Stimulated activated CD8-positive, alpha-beta memory T cell treated with anti-CD3 and anti-CD28 coated beads, Interleukin-12 subunit alpha, Interleukin-12 subunit beta, amount 100 ng/mL, for 24 hours (primary cell): ENCODE measurements around the gene KDM3A.
"Not testable (repeated sequence)": the region's sequence is repeated elsewhere in the genome, so short reads cannot be mapped to it uniquely, and the experiment has no call there.

ENCODE experiments used
- DNase-seq: peaks from one replicate; pipeline ENCODE4 v3.0.0-alpha.2; 2020; ENCODE audit errors: extremely low read depth

KDM3A gene

DNA sequence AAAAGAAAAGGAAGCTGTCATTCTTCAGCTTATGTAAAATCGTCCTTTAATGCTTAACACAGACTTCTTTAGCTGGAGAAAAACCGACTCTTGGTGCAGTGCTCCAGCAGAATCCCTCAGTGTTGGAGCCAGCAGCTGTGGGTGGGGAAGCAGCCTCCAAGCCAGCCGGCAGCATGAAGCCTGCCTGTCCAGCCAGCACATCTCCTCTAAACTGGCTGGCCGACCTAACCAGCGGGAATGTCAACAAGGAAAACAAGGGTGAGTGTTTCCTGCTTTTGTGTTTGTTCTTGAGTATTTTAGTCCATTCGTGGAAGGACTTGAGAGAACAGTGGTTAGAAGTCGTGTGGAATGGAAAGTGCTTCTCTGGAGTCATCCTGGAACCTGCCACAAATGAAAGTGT is 38.9 kb downstream of the KDM3A start:
- DNase-seq: no peak

DNA sequence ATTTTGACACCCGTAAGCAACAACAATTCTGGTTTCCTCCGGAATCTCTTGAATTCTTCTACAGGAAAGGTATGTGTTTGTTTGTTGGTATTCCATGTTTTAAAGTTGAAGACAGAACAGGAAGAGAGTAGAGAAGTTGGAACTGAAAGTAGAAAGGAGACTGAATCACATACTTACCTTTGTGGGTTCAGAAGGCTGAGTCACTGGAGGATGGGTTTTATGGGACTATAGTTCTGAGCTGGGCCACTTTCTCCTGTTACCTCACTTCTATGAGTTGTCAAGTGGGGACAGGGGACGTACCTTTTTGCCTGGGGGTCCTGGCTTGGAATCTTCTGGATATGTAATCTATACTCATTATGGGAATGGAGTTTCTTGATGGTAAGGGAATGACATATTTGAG is 40.9 kb downstream of the KDM3A start:
- DNase-seq: no peak

DNA sequence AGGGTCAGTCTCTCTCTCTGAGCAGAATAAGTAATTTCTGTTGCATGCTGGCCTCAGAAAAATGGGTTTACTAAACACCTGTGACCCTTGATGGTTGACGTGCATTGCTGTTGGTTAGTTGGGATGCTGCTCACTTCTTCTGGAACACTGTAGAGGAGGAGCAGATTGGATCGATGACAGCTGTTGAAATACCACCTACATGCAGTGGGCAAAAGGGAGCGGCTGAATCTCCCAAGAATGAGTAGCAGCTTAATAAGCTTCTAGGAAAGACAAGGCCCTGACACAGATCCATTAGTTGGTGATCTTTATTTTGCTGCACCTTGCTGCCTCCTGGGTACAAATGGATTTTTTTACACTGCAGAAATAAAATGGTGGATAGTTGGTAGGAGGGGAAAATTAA is 43.2 kb downstream of the KDM3A start:
- no peak for DNase-seq

DNA sequence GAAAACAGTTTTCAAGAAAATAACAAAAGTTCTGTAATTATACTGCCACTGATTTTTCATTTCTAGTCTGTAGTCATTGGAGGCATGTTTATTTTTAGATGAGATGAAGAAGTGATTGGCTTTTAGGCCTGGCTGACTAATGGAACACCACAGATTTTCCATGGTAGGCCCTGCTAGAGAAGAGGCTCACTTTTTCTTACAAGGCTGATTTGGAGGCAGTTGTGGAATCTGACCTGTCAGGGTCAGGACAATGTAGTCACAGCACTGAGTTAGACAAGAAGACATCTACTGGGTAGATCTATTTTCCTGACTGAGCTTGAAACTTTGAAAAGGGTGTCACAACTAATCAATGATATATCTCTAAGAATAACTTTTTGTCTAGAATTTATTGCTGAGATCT is 43.9 kb downstream of the KDM3A start:
- no peak for DNase-seq

DNA sequence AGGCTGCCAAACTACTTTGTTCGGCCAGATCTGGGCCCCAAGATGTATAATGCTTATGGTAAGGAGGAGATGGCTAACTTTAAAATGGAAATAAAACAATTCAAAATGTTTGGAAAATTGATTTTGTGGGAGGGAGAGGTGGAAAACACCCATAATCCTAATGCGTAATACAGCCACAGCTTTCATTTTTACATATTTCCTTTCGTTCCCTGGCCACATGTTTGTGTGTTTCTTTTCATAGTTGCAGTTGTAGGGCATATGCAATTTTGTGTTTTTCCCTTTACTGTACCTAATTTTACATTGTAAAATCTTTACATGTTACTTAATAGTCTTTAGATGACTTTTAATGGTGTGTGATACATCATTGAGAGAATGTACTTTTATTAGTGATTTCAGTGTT is 44.6 kb downstream of the KDM3A start:
- DNase-seq: no peak

DNA sequence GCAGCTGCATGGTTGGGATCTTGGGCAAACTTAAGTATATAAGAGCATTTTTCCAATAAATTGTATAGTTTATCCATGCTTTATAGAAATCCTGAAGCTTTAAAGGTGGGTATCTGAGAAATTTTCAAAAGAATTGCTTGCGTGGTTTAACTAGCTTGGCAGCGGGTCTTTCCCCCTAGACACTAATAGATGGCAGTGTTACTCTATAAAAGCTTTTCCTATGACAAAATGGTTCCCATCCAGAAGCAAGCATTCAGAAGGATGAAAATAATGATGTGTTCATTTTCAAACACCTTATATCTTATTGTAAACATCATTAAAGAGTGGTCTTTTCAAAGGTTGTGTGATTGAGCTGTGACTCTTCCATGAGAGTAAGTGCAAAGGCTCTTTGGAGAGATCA is 45.9 kb downstream of the KDM3A start:
- no peak for DNase-seq

DNA sequence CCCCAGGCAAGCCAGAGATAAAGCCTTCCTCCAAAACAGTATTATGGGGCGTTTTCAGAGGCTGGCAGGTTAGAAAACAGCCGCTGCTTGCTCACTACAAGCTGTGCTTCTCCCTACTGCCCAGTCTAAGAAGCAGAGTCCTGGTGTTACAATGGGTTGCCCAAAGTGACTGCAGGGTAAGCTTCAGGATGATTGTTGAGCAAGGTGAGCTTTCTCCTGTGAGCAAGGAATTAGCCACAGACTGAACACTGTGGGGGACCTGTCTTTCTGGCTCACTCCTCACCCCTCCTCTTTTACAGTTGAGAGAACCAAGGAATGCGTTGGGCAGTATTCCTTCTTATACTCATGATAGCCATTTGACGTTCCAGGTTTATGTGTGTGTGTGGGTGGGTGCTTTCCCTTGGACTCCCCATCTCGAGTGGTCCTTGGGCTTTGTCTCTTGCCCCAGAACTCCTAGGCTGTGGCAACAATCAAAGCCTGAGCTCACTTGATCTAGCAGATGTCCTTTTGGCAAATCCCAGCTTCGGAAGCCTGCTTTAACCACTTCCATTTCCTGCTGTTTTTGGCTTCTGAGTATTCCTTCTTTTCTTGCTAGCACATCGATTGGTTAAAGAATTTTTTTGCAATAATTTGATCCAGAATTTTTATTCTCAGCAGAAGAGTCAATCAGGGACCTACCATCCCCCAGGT is 47.5 kb downstream of the KDM3A start:
- no peak for DNase-seq

DNA sequence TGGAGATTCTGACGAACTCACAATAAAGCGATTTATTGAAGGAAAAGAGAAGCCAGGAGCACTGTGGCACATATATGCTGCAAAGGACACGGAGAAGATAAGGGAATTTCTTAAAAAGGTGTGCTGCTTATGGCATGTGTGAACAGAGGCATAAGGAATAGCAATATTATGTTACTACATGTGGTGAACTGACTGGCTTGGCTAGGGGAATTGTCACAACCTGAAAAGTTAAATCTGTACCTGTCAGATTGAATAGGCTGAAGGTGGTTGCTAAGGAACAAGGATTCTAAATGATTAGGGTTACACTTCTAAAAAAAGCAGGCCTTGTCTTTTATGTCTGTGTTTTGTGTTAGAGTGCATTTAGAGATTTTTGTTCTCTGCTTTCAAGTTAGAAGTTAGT is 48.4 kb downstream of the KDM3A start:
- DNase-seq: no peak

DNA sequence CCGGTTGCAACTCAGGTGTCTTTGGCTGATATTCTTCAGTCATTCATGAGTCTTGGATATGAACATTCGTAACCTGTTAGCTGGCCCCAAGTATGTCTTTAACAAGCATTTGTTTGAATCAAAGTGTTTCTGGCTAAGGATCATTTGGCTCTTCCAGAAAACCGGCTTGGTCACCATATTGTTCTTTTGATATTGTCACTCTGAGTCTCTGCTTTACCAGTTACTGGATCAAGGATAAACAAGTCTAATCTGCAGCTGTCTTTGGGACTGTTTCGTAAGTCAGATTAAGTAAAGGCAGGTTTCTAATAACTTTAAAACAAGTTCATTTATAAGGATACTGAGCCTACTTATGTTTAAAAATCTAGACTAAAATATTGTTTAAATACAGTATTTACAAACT is 49.1 kb downstream of the KDM3A start:
- DNase-seq: no peak

DNA sequence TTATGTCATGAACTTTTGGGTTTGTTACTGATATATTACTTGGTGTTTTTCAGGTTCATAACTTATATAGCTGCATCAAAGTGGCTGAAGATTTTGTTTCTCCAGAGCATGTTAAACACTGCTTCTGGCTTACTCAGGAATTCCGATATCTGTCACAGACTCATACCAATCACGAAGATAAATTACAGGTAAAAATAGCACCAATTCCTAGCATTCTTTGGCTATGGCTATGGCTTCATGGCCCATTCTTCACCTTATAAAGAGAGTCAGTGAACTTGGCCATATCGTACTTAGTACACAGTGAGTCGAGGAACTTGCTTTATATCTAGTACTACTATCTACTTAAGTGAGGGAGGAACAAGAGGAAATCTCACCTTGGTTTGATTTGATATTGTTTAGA is 49.9 kb downstream of the KDM3A start:
- no peak for DNase-seq

DNA sequence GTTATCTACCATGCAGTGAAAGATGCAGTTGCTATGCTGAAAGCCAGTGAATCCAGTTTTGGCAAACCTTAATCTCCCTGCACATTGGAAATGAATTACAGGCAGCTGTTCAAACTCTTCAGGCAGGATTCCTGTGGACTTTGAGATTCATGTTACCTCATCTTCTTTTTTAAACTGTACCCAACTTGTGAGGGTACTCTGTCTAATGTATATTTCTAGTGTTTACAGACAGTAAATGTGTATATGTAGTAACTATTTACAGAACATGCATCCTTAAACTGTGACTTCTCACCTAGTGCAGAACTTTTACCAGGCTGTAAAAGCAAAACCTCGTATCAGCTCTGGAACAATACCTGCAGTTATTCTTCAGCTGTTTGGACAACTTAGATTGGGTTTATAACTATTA is 50.9 kb downstream of the KDM3A start:
- DNase-seq: no peak

DNA sequence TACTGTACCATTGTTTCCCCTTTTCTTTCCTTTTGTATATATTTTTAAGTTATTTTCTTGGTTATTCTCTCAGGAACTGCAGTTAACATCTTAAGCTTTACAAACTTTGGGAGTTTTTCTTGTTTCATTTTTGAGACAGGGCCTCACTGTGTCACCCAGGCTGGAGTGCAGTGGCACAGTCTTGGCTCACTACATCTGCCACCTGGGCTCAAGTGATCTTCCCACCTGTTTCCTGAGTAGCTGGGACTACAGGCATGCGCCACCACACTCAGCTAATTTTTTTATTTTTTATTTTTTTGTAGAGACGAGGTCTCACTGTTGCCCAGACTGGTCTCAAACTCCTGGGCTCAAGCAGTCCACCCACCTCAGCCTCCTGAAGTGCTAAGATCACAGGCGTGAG is 55.2 kb downstream of the KDM3A start:
- not testable (repeated sequence) for DNase-seq

DNA sequence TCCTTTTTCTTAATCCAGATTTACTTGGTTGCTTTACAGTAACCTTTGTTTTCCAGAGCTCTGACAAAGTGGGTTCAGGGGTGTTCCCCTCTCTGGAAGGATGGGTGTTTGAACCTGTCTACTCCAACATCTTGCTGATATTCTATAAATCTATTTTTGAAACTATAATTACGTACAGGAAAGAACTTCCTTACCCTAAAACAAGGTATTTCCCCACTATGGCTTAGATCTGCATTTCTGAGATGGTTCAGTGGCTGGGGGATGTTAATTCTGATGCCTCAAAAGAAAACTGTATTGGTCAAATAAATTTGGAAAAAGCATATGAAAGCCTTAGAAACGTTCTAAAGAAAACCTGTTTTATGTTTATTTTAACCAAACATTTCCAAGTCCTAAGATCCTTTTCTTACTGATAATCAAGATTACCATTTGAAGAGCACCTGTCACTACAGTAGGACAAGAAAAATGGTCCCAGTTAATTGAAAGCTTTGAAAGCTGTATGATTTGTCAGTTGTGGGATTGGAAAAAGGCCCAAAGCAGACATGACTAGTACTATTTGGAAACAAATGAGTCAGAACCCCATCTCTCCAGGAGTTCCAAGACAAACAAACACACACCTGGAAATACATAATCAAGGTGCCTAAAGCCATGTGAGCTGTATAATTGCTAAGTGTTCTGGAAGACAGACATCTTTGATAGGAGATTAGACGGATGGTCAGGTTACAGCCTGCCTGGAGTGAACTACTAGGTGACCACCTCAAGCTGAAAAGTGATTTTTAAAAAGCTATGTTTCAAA is 57.5 kb downstream of the KDM3A start:
- no peak for DNase-seq

DNA sequence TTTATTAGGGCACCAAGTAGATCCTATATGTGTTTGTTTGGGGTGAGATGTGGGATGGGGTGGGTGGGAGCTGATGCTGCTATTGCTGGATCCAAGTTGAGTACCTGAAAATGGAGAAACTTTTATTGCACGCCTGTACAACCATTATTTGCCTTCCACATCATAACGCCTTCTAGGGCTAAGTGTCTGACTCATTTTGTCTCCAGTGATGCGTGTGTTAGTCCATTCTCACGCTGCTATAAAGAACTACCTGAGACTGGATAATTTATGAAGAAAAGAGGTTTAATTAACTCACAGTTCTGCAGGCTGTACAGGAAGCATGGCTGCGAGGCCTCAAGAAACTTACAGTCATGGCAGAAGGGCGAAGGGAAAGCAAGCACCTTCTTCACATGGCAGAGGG is 58.2 kb downstream of the KDM3A start:
- DNase-seq: no peak

DNA sequence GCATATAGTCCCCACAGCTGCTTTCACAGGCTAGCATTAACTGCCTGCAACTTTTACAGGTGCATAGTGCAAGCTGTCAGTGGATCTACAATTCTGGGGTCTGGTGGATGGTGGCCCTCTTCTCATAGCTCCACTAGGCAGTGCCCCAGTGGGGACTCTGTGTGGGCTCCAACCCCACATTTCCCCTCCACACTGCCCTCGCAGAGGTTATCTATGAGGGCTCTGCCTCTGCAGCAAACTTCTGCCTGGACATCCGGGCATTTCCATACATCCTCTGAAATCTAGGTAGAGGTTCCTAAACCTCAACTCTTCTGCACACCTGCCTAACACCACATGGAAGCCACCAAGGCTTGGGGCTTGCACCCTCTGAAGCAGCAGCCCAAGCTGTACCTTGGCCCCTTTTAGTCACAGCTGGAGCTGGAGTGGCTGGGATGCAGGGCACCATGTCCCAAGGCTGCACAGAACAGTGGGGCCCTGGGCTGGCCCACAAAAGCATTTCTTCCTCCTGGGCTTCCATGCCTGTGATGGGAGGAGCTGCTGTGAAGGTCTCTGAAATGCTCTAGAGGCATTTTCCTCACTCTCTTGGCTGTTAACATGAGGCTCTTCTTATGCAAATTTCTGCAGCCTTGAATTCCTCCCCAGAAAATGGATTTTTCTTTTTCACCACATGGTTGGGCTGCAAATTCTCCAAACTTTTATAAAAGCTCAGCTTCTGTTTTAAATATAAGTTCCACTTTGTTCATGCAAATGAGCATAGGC is 59.3 kb downstream of the KDM3A start:
- DNase-seq: no peak

DNA sequence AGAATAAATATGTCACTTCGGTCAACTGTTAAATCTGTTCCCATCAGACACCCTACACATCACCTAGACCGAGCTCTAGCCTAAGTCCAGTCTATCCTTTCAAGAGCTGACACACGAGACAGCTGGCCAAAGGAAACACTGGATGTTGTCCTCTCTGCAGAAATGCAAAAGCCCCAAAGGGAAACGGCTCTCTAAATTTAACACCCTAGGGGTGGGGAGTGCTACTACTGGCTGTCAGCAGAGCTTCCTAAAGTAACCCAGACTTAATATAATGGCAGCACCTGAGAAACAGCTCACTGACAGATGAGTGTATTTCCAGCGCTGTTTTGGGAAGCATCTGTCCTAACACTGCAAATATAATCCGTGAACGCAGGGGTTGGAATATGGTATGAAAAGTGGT is 66.4 kb downstream of the KDM3A start:
- no peak for DNase-seq

DNA sequence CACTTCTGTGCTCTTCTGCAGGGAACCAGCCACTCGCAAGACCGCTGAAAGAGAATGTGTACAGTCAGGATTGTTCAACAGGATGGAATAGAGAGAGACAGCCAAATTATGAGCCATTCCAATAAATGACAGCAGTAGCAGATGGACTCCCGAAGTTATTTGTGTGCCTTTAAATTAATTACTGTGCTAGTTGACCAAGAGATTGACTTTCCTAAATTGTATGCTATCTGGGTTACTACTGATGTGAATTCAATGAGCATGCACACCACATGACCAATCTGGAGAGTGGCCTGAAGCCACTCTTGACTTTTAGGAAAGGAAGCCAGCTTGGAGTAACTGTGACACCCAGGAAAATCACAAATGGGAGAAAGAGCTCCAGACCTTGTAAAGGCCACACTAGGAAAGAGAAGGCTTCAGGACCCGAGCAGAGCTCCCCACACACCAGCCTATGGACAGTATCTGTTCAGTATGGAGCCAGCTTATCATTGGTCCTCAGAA is 69.3 kb downstream of the KDM3A start:
- DNase-seq: no peak

DNA sequence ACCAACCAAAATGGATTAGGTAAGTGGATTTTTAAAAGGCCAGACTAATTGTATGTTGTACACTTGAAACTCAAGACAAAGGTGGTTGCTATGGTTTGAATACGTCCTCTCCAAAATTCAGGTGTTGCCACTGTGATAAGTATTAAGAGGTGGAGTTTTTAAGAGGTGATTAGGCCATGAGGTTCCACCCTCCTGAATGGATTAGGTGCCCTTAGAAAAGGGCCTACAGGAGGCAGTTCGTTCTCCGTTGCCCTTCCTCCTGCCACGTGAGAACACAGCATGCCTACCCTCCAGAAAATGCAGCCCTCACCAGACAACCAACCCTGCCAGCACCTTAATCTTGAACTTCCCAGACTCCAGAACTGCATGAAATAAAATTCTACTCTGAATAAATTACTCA is 70.9 kb downstream of the KDM3A start:
- no peak for DNase-seq

DNA sequence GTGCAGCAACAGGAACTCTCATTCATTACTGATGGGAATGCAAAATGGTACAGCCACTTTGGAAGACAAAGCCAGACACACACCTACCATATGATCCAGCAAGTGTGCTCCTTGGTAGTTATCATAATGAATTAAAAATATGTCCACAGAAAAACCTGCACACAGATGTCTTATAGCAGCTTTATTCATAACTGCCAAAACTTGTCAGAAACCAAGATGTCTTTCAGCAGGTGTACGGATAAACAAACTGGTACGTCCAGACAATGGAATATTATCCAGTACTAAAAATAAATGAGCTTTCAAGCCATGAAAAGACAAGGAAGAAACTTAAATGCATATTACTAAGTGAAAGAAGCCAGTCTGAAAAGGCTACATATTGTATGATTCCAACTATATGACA is 71.7 kb downstream of the KDM3A start:
- DNase-seq: no peak

DNA sequence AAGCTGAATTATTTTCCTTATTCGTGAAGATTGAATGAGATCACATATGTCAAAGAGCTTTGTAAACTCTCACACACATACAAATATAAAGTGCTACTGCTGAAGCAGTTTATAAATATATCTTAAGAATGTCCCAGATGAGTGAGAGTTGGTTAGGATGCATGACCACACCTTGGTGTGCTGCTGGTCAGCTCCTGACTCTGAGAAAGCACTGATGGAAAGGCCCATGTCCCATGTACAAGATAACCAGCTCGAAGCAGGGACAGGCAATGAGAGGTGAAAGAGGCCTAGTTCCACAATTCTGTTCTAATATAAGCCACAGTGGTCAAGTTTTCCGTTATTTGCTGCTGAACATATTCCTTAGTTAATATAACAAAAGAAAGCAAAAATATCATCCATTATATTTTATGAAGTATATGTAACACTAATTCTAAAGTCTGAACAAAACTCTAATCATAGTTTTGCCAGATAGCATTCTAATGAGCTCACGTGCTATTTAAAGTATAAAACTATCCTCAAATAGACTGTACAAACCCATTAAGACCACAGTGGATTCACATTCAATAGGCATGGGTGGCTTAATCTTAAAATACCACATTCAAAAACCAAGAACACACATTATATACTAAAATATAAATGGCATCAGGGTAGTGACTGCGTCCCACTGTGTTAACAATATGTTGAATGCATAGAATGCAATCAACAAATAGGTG is 72.9 kb downstream of the KDM3A start:
- no peak for DNase-seq

DNA sequence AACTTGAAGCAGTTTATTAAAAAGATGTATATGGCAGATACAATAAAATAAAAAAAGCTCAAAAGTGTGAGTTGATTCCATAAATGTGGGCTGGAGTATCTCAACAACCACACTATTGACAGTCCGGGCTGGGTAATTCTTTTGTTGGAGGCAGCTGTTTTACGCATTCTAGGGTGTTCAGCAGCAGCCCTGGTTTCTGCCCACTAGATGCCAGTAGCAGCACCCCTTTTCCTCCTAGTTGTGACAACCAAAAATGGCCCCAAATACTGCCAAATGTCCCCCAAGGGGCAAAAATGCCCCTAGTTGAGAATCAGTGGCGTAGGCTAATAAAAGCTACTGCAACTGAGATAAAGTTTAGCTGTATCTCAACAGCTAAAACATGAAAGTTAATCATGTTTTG is 77.3 kb downstream of the KDM3A start:
- DNase-seq: no peak

DNA sequence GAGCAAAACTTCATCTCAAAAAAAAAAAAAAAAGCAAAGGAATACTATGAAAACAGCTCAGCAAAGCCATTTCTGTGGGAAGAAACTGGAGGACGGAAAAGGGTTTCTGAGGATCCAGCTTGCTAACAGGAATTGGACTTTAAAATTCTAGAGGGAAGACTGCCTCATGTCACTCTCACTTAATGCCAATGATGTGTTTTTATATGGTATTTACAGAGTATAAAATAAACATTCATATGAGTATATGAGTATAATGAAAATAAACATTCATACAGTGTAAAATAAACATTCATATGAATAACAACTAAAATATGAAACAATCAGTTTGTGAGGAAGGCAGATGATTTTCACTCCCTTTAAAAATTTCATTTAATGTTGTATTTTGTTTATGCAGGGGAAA is 78.2 kb downstream of the KDM3A start:
- DNase-seq: no peak
